GM19455 (cell line): ENCODE measurements around the gene TSHZ2.
"Not testable (repeated sequence)": the region's sequence is repeated elsewhere in the genome, so short reads cannot be mapped to it uniquely, and the experiment has no call there.

Experiments
- ATAC-seq: cut with Tn5 transposase; IDR thresholded peaks from one replicate; pipeline ENCODE4 v1.9.1; 2021; ENCODE audit not compliant: unreplicated experiment

TSHZ2 gene

DNA sequence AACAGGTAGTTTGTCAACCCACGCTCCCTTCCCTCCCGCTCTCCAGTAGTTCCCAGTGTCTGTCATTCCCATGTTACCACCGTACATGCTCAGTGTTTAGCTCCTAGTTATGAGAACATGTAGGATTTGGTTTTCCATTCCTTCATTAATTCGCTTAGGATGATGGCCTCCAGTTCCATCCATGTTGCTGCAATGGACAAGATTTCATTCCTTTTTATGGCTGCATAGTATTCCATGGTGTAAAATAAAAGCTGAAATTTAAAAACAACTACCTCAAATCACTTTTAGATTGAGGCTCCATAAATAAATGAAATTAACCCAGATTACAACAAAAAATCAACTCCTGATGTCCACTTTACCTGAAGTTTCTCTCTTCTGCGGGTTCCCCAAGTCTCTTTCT is 430.9 kb downstream of the TSHZ2 start:
- no peak for ATAC-seq

DNA sequence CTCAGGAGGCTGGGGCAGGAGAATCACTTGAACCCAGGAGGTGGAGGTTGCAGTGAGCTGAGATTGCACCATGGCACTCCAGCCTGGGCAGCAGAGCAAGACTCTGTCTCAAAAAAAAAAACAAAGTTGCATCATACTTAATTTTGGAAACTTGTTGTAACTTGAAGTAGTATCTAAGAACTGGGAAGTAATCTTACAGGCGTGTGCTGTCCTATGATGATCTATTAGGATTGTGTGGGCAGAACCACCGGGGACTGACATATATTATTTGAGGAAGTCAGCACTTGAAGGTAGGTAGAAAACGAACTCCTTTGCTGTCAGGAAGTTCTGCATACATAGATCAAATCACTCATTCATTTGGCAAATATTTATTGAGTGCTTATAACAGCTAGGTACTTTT is 433.0 kb downstream of the TSHZ2 start:
- ATAC-seq = no peak

- no peak for ATAC-seq
Observed at GRCh38 chr20:53406580-53406979, 434.4 kb downstream of the TSHZ2 start.

GRCh38 chr20:53408691-53409446 is 436.7 kb downstream of the TSHZ2 start:
- ATAC-seq = no peak

DNA sequence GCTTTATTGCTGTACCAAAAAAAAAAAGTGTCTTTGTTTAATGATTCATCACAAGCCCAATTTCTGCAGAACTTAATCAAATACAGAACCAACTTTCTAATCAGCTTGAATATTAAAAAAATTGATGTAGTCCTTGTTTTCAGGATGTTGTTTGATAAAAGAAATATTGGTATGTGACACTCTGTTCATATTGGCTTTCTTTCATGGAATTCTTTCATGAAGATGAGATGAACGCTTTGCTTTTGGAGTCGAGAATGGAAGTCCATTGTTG is 437.2 kb downstream of the TSHZ2 start:
- ATAC-seq = no peak

- no peak for ATAC-seq
Observed at GRCh38 chr20:53411129-53411528, 439.0 kb downstream of the TSHZ2 start.

DNA sequence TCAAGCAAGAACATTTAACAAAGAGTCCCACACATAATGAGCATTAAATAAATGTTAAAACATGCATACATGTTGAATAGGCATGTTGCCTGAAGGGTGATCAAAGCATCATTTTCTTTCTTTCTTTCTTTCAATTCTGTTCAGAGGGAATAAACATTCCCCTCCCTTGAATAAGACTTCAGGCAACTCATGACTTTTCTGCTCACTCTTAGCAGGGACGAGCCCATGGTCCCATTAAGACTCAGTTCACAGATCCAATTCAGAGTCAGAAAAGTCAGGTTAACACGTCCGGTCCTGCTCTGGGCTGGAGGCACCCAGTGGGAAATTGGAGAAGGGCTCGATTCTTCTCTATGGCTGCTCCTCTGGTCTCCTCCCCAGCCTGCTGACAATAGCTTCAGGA is 439.7 kb downstream of the TSHZ2 start:
- no peak for ATAC-seq

DNA sequence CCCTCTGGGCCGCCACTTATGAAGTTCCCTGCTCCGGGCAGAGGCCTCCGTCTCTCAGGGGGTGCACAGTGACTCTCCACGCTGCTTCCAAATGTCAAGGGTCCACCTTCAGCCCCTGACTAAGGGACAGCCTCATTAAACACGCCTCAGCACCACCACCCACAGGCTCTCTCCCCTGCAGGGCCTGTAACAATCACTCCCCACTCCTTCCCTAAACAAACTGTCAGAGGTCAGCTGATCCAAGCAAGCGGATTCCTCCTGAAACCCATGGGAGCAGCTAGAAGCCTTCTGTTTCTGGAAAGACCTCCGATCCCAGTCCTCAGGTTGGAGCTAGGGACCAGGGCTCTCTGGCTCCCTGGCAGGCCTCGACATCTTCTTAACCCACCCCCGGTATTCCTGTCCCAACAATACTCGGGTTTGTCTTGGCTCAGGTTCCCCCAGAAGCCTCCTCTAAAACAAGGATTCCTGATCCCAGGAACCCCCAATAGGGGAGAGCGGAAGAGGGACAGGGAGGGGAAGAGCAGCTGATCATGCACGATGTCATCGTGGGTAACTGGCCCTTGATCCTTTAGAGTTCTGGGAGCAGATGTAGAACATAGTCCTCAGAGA is 440.5 kb downstream of the TSHZ2 start:
- ATAC-seq = no peak

DNA sequence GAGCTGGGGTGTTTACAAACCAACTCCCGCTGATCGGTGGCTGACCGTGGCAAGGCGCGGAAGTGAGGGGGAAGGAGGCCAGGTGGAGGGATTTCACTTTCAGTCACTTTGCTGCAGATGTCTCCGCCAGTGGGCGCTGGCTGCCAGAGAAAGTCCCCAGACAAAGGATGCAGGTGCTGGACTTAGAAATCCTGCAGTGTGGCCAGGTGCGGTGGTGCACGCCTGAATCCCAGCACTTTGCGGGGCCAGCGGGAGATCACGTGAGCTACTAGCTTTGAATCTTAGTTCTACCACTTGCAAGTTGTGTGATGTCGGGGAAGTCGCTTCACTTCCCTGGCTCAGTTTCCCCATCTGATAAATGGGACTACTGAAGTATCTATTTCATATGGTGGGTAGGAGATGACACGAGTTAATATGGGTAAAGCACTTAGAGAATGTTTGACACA is 441.1 kb downstream of the TSHZ2 start:
- ATAC-seq = peak; percentile 97

DNA sequence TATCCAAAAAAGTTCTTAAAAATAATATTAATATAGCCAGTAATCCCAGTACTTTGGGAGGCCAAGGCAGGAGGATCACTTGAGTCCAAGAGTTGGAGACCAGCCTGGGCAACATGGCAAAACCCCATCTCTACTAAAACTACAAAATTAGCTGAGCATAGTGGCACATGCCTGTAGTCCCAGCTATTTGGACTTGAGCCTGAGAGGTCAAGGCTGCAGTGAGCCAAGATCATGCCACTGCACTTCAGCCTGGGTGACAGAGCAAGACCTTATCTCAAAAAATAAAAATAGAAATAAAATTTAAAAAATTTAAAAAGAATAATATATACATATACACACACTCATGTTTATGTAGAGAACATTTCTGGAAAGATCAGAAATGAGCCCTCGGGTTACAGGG is 441.7 kb downstream of the TSHZ2 start:
- ATAC-seq = not testable (repeated sequence)

- no peak for ATAC-seq
Observed at GRCh38 chr20:53419693-53420460, 447.7 kb downstream of the TSHZ2 start.

DNA sequence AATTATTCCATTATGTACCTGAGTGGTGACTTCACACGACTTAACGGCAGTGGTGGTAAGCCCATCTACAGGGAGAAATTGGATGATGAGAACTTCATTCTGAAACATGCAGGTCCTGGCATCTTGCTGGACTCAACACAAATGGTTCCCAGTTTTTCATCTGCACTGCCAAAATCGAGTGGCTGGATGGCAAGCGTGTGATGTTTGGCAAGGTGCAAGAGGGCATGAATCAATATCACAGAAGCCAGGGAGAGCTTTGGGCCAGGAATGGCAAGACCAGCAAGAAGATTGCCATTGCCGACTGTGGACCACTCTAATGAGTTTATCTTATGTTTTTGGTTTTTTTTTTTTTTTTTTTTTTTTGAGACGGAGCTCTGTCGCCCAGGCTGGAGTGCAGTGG is 449.2 kb downstream of the TSHZ2 start:
- ATAC-seq = no peak

DNA sequence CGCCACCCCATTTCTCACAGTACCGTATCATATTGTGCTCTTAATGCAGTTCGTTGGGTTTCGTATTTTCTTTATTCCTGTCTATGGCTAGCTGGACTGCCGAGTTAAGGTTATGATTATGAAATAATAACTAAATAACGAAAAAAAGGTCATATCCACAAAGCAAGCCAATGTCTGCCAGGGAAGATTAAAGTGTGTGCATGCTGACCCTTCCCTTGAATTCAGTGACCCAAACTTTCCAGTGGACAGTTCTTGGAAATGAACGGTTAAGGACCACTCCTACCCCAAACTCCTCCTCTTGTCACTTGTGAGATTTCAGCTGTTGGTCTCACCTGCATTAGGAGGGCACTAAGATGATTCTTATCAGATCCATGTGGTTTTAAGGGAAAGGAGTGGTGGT is 449.9 kb downstream of the TSHZ2 start:
- ATAC-seq = no peak

DNA sequence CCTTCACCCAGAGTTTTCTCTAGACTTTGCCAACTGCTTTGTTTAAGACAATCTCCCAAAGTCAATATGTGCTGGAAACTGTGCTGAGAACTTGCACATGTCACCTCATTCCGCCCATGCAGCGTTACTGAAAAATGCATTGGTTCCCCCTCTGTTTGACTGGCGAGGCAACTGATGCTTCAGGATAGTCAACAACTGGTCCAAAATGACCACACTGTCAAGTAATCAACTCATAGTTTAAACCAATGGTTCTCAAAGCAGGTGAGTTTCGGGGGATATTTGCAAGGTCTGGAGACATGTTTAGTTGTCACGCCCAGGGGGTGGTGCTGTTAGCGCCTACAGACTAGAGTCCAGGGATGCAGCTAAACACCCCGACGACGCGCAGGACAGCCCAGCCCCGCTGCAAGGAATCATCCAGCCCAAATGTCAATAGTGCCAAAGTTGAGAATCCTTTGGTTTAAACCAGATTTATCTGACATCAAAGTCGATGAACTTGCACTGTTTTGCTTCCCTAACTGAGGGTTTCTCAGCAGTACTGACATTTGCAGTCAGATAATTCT is 451.5 kb downstream of the TSHZ2 start:
- no peak for ATAC-seq

DNA sequence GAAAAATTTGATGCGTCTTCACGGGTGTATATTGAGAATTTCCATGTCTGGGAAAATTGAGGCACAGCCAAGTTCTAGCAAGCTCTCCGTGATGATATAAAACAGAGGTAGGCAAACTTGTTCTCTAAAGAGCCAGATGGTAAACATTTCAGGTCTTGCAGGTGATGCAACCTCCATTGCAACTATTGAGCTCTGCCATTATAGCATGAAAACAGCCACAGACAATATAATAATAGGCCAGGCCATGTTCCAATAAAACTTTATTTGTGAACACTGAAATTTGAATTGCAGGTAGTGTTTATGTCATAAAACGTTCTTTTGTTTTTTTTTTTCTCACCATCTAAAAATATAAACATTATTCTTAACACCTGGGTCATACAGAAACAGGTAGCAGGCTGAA is 453.3 kb downstream of the TSHZ2 start:
- ATAC-seq = no peak

GRCh38 chr20:53425941-53426340 is 453.8 kb downstream of the TSHZ2 start:
- ATAC-seq = no peak

DNA sequence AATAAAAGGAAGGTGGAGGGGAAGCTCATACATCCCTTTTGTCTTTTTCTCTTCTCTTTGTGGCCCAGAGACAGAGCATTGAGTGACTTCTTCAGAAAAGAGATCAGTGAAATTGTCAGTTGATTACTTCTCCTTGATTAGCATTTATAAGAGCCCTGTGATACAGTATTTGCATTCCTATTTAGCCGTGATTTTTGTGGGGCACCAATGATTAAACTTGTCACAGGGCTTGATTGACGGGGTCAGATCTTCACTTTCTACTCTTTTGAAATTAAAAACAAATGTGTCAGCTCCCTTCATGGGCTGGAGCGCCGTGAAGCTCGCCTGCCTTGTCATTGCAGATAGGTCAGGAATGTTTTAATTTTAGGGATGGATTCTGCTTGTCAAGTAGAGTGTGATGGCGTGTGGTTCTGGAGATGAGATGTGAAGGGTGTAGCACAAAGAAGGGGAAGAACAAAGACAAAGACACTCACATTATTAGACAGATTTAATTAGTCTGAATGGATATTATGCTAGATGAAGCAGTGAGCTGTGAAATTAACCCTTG is 454.7 kb downstream of the TSHZ2 start:
- no peak for ATAC-seq

DNA sequence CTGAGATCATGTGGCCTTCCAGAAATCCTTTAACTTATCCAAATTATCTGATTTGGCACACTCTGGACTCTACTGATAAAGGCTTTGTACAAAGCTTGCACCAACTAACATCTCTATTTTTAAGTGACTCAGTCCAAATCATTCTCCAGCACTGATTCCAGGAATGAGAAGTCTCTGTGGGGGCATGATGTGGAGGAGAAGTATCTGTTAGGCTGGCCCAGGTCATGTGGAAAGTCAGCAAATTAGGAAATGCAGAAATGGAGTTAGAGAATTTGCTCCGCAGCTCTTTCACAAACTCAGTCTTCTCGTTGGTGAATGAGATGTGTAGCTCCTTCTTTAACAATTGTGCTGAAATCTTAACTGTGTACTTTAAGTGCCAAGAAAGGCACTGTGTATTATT is 455.8 kb downstream of the TSHZ2 start:
- no peak for ATAC-seq

DNA sequence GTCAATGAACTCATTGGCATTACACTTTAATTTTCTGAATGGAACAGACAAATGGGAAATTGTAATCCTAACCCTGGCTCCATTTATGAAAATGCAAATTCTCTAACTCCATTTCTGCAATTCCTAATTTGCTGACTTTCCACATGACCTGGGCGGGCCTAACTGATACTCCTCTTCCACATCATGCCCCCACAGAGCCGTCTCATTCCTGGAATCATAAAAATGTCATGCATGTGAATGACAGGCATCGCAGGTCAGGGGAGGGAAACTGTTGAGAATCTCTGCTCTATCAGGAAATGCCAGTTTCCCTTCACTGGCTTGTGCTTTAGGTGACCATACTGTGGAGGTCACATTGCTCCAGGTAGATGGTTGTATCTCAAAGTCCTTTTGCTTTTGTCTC is 456.4 kb downstream of the TSHZ2 start:
- ATAC-seq = no peak

DNA sequence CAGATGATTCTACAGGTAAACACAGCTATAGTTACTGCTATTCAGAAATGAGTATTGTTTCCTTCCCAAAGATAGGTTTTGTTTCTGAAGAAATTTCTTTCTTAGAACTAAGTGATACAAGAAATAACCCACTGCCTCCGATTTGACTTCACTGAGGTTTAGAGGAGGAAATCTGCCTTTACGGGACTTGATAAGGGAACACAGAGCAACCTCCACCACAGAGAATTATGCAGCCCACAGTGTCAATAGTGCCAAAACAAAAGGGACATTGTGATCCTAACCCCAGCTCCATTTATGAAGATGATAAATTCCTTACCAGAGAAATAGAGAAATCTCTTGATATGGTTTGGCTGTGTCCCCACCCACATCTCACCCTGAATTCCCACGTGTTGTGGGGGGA is 456.8 kb downstream of the TSHZ2 start:
- no peak for ATAC-seq

- no peak for ATAC-seq
Observed at GRCh38 chr20:53434662-53435061, 462.5 kb downstream of the TSHZ2 start.

- ATAC-seq = not testable (repeated sequence)
Observed at GRCh38 chr20:53436927-53437326, 464.8 kb downstream of the TSHZ2 start.
